Esophagus muscularis mucosa (tissue), 4 donors: ENCODE data around the gene HMMR.

ENCODE experiments used
- EP300 ChIP-seq: sonication (generic); formaldehyde crosslinking; IDR thresholded peaks from one replicate; pipeline ENCODE4 v1.6.1; 2017; ENCODE audit warnings: antibody characterized with exemption
- POLR2A ChIP-seq: fragments of 450-650 bp; IDR thresholded peaks from one replicate; pipeline ENCODE4 v1.6.1; 2017; ENCODE audit warnings: antibody characterized with exemption, moderate library complexity, mild to moderate bottlenecking, low read depth
- POLR2AphosphoS5 ChIP-seq, 2 donors: sonication (generic); formaldehyde crosslinking; IDR thresholded peaks; one replicate each; pipeline ENCODE4 v1.6.1; 2017; ENCODE audit warnings: antibody characterized with exemption in 2 of 2
- TF ChIP-seq, protein P1 (sequence below), 3 experiments: fragments of 200-600 bp in 2 of 3; fragments of 450-650 bp in 1 of 3; sonication (generic) in 2 of 3; IDR thresholded peaks; one replicate each; pipeline ENCODE4 v1.5.1; 2017 to 2019; ENCODE audit warnings: antibody characterized with exemption in 3 of 3, mild to moderate bottlenecking in 2 of 3, moderate library complexity in 1 of 3

DNA sequence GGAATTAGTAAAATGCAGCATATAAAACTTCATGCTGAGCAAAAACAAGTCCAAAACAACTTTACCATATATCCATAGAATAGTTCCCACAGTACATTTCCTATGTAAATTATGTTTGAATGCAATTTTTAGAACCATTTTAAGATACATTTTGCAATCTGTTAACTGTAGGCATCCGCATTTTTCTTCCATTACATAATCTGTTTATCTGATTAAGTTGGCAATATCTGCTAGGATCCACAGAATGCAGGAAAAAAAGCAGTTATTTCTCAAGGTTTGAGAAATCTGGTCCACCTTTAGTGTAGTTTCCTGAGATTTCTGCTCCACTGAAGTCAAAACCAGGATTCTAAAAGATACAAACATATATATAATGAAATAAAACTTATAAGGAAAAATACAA is 6.7 kb upstream of the HMMR start:
- TF ChIP-seq EP300, result no peak
- TF ChIP-seq, protein P1, sequence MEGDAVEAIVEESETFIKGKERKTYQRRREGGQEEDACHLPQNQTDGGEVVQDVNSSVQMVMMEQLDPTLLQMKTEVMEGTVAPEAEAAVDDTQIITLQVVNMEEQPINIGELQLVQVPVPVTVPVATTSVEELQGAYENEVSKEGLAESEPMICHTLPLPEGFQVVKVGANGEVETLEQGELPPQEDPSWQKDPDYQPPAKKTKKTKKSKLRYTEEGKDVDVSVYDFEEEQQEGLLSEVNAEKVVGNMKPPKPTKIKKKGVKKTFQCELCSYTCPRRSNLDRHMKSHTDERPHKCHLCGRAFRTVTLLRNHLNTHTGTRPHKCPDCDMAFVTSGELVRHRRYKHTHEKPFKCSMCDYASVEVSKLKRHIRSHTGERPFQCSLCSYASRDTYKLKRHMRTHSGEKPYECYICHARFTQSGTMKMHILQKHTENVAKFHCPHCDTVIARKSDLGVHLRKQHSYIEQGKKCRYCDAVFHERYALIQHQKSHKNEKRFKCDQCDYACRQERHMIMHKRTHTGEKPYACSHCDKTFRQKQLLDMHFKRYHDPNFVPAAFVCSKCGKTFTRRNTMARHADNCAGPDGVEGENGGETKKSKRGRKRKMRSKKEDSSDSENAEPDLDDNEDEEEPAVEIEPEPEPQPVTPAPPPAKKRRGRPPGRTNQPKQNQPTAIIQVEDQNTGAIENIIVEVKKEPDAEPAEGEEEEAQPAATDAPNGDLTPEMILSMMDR (IDR thresholded peaks at IDR 0.05), result no peak
- TF ChIP-seq POLR2A, result no peak
- TF ChIP-seq POLR2AphosphoS5 (IDR thresholded peaks at IDR 0.05), result no peak
